HEK293T (cell line): Measurements from ENCODE around the gene NT5DC2.

Experiments
- ARNT ChIP-seq: fragments of 450-650 bp; IDR thresholded peaks from 2 replicates; pipeline ENCODE4 v1.6.1; 2017; ENCODE audit warnings: mild to moderate bottlenecking
- FOXA1 ChIP-seq: fragments of 450-650 bp; IDR thresholded peaks from 2 replicates; pipeline ENCODE4 v1.6.1; 2016; ENCODE audit warnings: mild to moderate bottlenecking
- SP1 ChIP-seq: fragments of 450-650 bp; IDR thresholded peaks from 2 replicates; pipeline ENCODE4 v1.6.1; 2017
- TARDBP ChIP-seq: fragments of 450-650 bp; IDR thresholded peaks from 2 replicates; pipeline ENCODE4 v1.6.1; 2016
- TF ChIP-seq, protein P1 (sequence below): fragments of 450-650 bp; IDR thresholded peaks from 2 replicates; pipeline ENCODE4 v1.6.1; 2016

GRCh38 chr3:52509753-52510328 is 23.8 kb downstream of the NT5DC2 start:
- TF ChIP-seq, protein P1, sequence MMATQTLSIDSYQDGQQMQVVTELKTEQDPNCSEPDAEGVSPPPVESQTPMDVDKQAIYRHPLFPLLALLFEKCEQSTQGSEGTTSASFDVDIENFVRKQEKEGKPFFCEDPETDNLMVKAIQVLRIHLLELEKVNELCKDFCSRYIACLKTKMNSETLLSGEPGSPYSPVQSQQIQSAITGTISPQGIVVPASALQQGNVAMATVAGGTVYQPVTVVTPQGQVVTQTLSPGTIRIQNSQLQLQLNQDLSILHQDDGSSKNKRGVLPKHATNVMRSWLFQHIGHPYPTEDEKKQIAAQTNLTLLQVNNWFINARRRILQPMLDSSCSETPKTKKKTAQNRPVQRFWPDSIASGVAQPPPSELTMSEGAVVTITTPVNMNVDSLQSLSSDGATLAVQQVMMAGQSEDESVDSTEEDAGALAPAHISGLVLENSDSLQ, result no peak
- TF ChIP-seq TARDBP, result no peak
- no peak for TF ChIP-seq SP1
- TF ChIP-seq ARNT, result no peak
- no peak for TF ChIP-seq FOXA1
